ENCODE results near the gene SLC15A4. TPM values are rescaled to one million over a fixed set of nuclear protein-coding genes. Genes with fewer than 3 reads are reported as not detected.

SLC15A4 gene
- total RNA-seq, 1 experiment from 2014 or later = 21.6 TPM

GRCh38 chr12:128786741-128787391 is 36.9 kb downstream of the SLC15A4 start:
- no peaks in the 10 kb centered on the region for H3K79me1 ChIP-seq (ENCODE audit: insufficient read depth, low read depth, low read length, poor library complexity, severe bottlenecking)
- no peak overlapping the region for H3K4me2 ChIP-seq (ENCODE audit: insufficient read depth, insufficient read length, low read length)
- no peak overlapping the region for H2BK20ac ChIP-seq (ENCODE audit: low read depth, low read length, poor library complexity, severe bottlenecking)
- H3K14ac ChIP-seq (ENCODE audit: insufficient read depth, low read length) = no peak overlapping the region
- no peak overlapping the region for H4K91ac ChIP-seq (ENCODE audit: insufficient read length, low read depth, low read length)
- no peaks in the 10 kb centered on the region for H3K9me3 ChIP-seq (ENCODE audit: control insufficient read depth, low read depth, low read length)
- no peaks in the 10 kb centered on the region for H3K79me2 ChIP-seq (ENCODE audit: insufficient read depth, low read length)
- H3K23me2 ChIP-seq (ENCODE audit: insufficient read length, low read depth, low read length, poor library complexity, severe bottlenecking) = no peaks in the 10 kb centered on the region
- H3K36me3 Mint-ChIP-seq (ENCODE audit: insufficient read depth in 1 of 3, low read depth in 3 of 3) = peaks cover 0 to 14% (median 11%) of the 10 kb centered on the region in 3 experiments; a peak in 5 of 7 replicates
- H3K4me1 Mint-ChIP-seq = peaks cover 9% of the 10 kb centered on the region in 2 experiments
- no peak overlapping the region for H3K9ac ChIP-seq (ENCODE audit: extremely low read depth, insufficient read length, low read length)
- no peak overlapping the region for H3K4ac ChIP-seq (ENCODE audit: low read depth, low read length)
- no peak overlapping the region for H4K5ac ChIP-seq (ENCODE audit: insufficient read length, low read depth, low read length)
- no peaks in the 10 kb centered on the region for H4K20me1 ChIP-seq (ENCODE audit: control insufficient read depth, insufficient read depth, insufficient read length)
- TF ChIP-seq CTCF (conservative IDR thresholded peaks at IDR 0.05) = no peak
- H3K9me3 Mint-ChIP-seq = peaks cover 0 to 4% of the 10 kb centered on the region in 2 experiments; a peak in 2 of 5 replicates
- no peak overlapping the region for H3T11ph ChIP-seq (ENCODE audit: low read length)
- peaks cover 4% of the 10 kb centered on the region for H3K27me3 Mint-ChIP-seq (ENCODE audit: low read depth)
- no peaks in the 10 kb centered on the region for H3K27me3 ChIP-seq (ENCODE audit: insufficient read depth, low read length)
- H3K18ac ChIP-seq (ENCODE audit: insufficient read length, low read depth, low read length) = no peak overlapping the region
- no peak overlapping the region for H3K4me3 Mint-ChIP-seq
- no peak overlapping the region for H3K23ac ChIP-seq (ENCODE audit: insufficient read length, low read depth, low read length)
- no peak overlapping the region for H2AK5ac ChIP-seq (ENCODE audit: insufficient read length, low read length)
- no peak overlapping the region for H3K56ac ChIP-seq (ENCODE audit: insufficient read length, low read depth, low read length)
- DNase-seq = no peak
- H4K8ac ChIP-seq (replicated peaks; ENCODE audit: insufficient read length, low read depth, low read length) = no peak overlapping the region
- no peak overlapping the region for H2BK12ac ChIP-seq (ENCODE audit: insufficient read length, low read depth, low read length)
- no peak overlapping the region for H2BK15ac ChIP-seq (ENCODE audit: low read depth, low read length)
- H3K27ac ChIP-seq (ENCODE audit: insufficient read length, low read depth, low read length) = no peak overlapping the region
- H2BK5ac ChIP-seq (ENCODE audit: insufficient read length, low read length) = no peak overlapping the region
- H3K27ac Mint-ChIP-seq = no peak overlapping the region
- no peak overlapping the region for H2BK120ac ChIP-seq (ENCODE audit: low read depth, low read length, poor library complexity, severe bottlenecking)
- H2AFZ ChIP-seq (ENCODE audit: low read length) = no peak overlapping the region
- WGBS (ENCODE audit: extremely low coverage, insufficient read length, low lambda C conversion rate) = no CpG with 5 or more reads among the region's 17 CpGs
- no peaks in the 10 kb centered on the region; the same call in 1 of the 2 replicates for H3K4me1 ChIP-seq (ENCODE audit: insufficient read depth, low read length)
